Daoy (cell line): Measurements from ENCODE around the gene PRSS57. TPM values are rescaled to one million over a fixed set of nuclear protein-coding genes. Genes with fewer than 3 reads are reported as not detected.
A peak's percentile ranks its signal among the peaks of the same experiment; 100 is the strongest.
"Not testable (repeated sequence)": the region's sequence is repeated elsewhere in the genome, so short reads cannot be mapped to it uniquely, and the experiment has no call there.

Experiments
- DNase-seq: peaks from one replicate; pipeline ENCODE4 v3.0.0-alpha.2; 2015; ENCODE audit warnings: low read depth
- total RNA-seq: library from RNA; depleted of rRNA; stranded (reverse); fragments of >200 nt; shearing (Covaris generic); gene quantifications from 2 replicates; pipeline ENCODE4 v1.2.3, GENCODE V29; 2014; rRNA removed

Gene PRSS57
- not detected in 2 replicates for total RNA-seq

- DNase-seq: no peak
Measured at GRCh38 chr19:695352-695949, at the start of gene PRSS57. TSS of gene PRSS57 (minus strand) at chr19:695452. CDS start at chr19:695430, 22 bp downstream.

GRCh38 chr19:743168-743687, 48.0 kb upstream of the PRSS57 start:
- DNase-seq: peak; percentile 36

- no peak for DNase-seq
Measured at GRCh38 chr19:742540-743075, 47.4 kb upstream of the PRSS57 start.

GRCh38 chr19:741506-742131, 46.4 kb upstream of the PRSS57 start:
- DNase-seq: peak; percentile 50

GRCh38 chr19:740816-741505, 45.7 kb upstream of the PRSS57 start:
- not testable (repeated sequence) for DNase-seq

- DNase-seq: no peak
Measured at GRCh38 chr19:739998-740715, 44.9 kb upstream of the PRSS57 start.

- no peak for DNase-seq
Measured at GRCh38 chr19:738509-739128, 43.4 kb upstream of the PRSS57 start.

GRCh38 chr19:737591-738093, 42.4 kb upstream of the PRSS57 start:
- DNase-seq: peak; percentile 64

GRCh38 chr19:736125-736524, 40.9 kb upstream of the PRSS57 start:
- DNase-seq: no peak

GRCh38 chr19:734716-735115, 39.5 kb upstream of the PRSS57 start:
- DNase-seq: no peak

GRCh38 chr19:732148-733069, 37.2 kb upstream of the PRSS57 start:
- DNase-seq: no peak

GRCh38 chr19:731000-731399, 35.7 kb upstream of the PRSS57 start:
- no peak for DNase-seq

GRCh38 chr19:729965-730668, 34.9 kb upstream of the PRSS57 start:
- DNase-seq: no peak

- not testable (repeated sequence) for DNase-seq
Measured at GRCh38 chr19:729564-729963, 34.3 kb upstream of the PRSS57 start.

- DNase-seq: no peak
Measured at GRCh38 chr19:728011-728410, 32.8 kb upstream of the PRSS57 start.

- DNase-seq: no peak
Measured at GRCh38 chr19:726993-727956, 32.0 kb upstream of the PRSS57 start.

GRCh38 chr19:725461-726089, 30.3 kb upstream of the PRSS57 start:
- no peak for DNase-seq

- DNase-seq: no peak
Measured at GRCh38 chr19:723714-724113, 28.5 kb upstream of the PRSS57 start.
